GM19452 (cell line): Measurements from ENCODE around the gene INTS1.

Experiments used
- ATAC-seq: cut with Tn5 transposase; IDR thresholded peaks from one replicate; pipeline ENCODE4 v1.9.1; 2021; ENCODE audit not compliant: unreplicated experiment

INTS1 gene

DNA sequence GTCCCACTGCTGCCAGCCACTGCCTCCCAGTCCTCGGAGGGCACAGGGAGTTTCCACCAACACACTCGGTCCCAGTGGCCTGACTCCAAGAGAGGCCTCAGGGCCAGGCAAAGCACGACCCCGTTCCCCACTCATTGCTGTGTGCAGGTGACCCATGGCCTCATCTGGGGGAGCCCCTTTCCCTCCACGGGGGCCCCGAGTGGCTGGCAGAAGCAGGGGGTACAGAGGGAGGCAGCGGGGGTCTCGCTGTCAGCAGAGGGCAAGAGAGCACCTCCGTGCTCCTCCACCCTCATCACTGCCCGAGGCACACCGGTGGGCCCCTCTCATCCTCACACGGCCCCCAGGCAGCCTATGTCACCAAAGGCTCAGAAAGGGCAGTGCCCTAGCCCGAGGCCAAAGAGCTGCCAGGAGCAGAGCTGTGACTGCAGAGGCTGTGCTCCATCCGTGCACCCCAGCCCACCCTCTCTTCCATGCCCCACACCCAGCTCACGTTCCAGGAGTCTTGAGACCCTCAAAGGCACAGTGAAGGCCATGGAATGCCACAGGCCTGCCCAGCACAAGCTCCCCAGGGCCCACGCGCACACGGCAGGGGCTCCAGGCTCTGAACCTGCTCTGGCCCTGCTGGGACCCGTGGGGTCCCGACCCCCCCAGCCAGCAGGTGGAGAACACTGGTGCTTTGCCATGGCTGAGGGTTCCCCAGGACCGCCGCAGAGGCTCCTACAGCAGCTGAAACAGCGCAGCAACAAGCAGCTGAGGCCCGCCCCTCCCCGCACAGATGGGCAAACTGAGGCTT lies 70.9 kb downstream of the INTS1 start:
- ATAC-seq = no peak

DNA sequence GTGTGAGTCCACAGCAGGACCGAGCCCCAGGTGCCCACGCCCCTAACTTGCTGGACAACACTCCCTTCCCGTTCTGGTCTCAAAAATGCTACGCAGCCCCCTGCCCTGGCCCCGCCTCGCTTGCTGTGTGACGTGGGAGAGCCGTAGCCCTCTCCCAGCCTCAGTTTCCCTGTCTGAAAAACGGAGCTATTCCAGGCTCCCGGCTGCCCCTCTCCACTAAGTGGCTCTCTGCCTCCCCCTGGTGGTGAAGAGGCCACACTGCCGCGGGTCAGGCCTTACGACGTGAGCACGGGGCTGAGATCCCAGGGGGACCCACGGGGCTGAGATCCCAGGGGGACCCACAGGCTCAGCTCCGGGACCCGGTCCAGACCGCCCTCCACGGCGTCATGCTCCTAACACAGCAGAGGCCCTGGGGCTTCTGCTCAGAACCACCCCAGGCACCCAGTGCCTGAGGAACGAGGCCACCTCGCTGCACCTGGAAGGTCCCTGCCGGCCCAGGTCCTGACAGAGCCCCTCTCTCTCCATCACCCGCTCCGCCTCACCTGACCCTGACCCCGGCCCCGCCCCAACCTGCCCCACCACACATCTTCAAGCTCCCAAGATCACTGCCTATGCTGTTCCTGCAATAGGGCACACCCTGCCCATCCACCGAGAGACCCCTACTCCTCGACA lies 71.6 kb downstream of the INTS1 start:
- ATAC-seq = no peak

DNA sequence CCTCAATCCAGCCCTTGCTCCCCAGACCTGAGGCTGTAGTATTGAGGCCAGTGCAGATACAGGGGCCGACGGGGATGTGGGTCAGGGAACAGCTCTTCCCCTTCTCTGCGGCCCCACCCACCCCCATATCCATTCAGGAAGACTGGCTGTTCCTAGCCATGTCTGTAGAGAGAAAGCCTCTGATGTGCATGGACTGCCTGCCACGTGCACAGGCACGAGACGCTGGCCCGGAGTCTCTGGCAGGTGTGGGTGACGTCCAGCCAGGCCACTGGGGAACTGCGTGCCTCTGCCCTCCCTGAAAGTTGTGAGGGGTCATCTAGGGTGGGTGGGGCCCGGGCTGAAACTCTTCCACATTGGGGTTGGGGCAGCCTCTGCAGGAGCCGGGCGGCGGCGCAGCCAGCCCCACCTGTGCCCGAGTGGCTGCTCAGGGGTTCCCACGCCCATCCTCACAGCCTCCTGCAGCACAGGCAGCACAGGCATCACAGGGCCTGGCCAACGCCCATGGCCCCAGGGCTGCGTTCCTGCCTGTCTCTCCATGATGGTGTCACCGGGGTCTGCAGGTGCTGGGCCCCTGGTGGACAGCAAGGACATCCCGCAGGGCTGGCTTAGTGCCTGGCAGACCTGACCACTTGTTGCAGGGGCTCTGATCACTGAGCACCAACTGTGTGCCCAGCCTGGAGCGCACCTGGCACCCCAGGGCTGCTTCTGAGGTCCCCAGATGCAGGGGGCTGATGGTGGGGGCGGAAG lies 72.4 kb downstream of the INTS1 start:
- no peak for ATAC-seq

DNA sequence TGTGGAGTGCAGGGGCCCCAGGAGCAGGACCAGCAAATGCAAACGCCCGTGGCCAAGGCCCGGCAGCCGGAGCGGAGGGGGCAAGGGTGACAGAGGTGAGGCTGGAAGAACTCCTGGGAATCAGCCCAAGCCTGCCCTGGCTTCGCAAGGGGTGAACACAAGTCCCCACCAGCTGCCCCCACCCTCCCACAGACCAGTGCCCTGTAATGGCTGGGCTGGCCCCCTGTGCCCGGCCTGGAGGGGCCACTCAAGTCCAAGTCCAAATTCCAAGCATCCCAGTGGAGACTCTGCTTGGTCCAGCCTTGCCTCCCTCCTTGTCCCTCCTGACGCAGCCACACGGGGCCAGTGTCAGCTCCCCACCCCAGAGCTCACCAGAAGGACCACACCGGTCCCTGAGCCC lies 73.0 kb downstream of the INTS1 start:
- ATAC-seq = no peak

DNA sequence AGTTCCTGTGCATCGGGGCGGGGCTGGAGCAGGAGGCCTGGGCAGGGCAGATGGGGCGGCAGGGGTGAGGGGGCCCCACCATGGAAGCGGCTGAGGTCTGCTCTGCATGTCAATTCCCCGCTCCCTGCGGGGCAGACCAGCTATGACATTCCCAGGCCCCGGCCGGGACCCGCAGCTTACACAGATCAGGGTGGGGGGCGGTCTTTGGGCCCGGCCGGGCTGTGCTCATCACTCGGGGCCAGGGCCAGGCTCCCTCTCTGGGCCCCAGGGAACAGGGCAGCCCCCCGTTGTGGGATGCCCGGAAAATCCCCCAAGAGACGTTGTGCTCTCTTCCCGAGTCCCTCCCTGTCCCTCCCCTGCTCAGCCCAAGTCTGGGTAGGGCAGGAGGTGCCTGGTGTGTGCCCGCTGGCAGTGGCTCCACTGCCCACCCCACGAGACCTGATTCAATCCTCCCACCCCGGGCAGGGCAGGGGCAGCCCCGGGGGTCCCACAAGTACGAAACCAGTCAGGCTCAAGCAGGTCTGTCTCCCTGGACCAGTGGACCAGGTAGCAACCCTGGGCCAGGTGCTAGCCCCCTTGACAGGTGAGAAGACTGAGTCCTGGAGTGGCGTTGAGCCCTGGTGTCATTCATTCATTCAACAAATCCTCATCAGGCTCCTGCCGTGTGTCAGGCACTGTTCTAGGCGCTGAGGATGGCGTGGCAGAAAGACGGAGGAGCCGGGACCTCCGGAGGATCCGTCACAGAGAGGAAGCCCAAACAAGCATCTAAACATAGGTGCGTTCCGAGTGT lies 73.9 kb downstream of the INTS1 start:
- ATAC-seq = no peak

DNA sequence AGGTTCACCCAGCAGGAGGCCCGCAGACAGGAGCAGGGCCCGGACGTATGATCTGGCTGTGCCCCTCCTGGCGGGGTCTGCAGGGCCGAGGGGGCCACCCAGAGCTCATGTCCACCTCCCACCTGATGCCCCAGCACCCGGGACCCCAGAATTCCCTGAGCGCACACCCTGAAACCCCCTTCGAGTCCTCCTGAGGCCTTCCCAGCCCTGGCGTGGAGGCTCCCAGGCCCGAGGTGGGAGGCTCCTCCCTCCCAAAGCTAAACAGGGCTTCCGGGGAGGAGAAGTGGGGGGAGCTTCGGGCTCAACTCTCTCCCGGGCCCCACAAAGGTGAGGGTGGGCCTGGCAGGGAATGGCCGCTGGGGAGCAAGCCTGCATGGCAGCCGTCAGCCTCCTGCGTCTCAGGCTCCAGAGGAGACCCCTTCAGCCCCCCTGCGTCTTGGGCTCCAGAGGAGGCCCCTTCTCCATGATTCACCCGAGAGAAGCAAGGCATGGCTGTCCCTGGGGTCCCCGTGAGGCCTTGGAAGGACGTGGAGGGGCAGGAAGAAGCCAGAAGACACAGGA lies 75.2 kb downstream of the INTS1 start:
- ATAC-seq = no peak

DNA sequence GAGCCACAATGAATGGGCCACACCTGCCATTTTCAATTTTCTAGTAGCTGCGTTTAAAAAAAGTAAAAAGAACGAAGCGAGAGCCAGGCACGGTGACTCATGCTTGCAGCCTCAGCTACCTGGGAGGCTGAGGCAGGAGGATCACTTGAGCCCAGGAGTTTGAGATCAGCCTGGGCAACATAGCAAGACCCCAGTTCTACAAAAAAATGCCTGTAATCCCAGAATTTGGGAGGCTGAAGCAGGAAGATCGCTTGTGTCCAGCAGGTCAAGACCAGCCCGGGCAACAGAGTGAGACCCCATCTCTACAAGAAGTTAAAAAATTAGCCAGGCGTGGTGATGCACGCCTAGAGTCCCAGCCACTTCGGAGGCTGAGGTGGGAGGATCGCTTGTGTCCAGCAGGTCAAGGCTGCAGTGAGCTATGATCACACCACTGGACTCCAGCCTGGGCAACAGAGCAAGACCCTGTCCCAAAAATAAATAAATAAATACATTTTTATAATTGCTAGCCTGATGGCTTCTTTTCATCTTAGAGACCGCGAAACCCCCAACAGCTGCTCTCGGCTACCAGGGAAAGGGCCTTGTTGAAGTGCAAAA lies 77.0 kb downstream of the INTS1 start:
- no peak for ATAC-seq

DNA sequence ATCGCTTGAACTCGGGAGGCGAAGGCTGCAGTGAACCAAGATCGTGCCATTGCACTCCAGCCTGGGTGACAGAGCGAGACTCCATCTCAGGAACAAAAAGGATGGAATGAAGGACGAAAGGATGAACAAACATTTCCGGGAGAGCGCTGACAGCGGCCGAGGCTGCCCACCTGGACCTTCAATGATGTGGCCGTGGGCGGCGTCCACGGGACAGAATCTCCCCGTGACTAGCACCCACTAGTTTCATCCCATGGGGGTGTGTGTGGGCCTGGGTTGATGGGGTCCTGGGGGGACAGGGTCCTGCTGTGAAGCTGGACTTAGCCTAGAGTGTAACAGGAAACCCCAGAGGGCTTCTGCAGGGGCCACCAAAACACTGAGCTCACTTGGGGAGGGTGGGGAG lies 77.7 kb downstream of the INTS1 start:
- no peak for ATAC-seq

DNA sequence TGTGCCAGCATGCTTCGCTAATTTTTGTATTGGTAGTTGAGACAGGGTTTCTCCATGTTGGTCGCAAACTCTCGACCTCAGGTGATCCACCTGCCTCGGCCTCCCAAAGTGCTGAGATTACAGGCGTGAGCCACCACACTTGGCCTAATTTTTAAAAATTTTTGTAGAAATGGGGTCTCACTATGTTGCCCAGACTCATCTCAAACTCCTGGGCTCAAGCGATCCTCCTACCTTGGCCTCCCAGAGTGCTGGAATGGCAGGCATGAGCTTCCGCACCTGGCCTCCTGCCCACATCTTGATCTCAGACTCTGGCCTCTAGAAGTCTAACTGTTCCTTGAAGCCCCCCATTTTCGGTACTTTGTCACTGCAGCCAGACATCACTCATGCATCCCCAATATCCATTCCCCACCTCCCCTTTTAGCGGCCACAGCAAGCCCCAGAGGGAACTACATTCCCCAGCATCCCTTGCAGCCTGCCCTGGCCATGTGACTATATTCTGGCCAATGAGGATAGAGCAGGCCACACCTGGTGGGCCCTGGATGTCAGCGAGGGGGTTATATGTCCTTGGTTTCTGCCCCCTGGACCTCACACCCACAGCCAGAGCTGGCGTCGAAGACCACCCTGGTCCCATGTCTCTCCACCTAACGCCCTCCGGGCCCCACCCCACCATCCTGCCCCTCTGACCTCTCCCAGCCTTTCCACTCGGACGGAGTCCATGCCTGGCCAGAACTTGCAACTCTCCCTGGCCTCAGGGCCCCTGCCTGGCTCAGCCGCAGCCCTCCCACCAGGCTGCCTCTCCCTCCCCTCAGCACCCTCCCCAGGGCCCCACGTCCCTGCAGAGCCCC lies 78.7 kb downstream of the INTS1 start:
- ATAC-seq = no peak

DNA sequence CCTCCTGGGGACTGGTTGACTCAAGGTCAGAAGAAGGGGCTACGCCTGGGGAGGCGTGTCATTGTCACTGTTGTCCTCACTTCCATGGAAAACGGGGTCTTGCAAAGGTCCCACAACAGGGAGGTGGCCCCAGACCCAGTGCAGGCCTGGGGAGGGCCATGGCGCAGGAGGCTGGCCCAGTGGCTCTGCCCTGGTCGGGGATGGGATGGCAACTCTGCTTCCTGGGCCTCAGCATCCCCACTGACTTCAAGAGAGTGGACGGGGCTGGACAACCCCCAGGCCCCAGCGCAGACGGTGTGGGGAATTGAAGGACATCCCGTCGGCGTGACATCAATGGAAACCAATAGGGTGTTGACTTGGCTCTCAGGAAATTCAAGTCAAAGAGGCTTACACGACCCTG lies 80.1 kb downstream of the INTS1 start:
- ATAC-seq = no peak

DNA sequence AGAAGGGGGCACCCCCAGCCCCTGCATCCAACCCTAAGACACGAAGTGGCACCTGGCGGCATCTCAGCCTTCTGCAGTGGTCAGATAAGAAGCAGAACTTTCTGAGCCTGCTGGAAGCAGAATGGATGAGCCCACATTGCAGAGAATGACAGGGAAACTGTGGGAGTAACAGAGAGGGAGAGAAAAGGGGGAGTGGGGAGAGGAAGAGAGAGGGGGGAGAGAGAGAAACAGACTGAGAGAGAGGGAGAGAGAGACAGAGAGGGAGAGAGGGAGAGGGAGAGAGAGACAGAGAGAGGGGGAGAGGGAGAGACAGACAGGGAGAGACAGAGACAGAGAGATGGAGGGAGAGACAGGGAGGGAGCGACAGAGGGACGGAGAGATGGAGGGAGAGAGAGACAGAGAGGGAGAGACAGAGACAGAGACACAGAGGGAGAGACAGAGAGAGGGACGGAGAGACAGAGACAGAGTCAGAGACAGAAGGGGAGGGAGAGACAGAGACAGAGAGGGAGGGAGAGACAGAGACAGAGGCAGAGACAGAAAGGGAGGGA lies 80.9 kb downstream of the INTS1 start:
- ATAC-seq = no peak

DNA sequence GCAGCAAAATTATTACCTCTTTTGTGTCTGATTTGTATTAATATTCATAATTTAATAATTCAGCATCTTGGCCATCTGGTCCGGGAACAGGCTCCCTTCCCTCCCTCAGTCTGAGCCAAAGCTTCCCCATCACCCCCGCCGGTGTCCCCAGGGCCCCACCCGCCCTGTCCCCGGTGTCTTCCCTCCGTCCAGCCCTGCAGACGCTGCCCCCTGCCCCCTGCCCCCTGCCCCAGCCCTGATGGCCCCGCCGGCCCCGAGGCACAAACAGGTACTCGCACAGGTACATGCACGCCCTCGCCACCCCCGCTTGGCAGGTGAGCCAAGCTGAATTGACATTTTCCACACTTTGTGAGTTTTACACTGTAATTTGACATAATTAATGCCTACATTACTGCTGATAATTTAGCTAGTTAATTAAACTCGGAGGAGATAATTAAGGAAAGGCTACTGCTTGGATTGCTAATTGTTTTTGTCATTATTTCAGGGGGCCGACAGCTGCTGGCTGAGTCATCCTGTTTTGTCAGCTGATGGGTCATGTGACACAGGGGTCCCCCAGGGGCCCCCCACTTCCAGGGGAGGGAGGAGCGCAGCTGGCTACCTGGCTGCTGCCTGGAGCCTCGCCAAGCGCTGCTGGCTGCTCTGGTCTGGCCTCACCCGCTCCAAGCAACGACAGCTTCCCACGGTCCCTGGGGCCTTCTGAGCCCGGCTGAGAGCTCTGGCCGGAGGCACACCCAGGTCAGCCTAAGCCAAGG lies 81.5 kb downstream of the INTS1 start:
- no peak for ATAC-seq

DNA sequence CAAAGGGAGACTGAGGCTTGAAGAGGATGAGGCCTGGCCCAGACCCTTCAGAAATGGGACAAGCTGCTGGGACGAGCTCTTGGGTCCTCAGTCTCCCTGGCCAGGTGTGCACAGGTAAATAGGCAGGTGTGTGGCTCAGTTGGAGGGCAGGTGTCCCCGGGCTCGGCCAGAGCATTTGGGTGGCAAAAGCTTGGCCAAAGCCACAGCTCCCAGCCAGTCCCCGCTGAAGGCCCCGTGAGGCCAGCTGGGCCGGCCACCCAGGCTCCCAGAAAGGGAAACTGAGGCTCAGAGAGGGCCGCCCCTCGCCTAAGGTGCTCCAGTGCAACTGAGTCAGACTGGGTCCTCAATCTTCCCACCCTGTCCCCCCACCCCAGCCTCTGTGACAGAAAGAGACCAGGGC lies 82.2 kb downstream of the INTS1 start:
- no peak for ATAC-seq

DNA sequence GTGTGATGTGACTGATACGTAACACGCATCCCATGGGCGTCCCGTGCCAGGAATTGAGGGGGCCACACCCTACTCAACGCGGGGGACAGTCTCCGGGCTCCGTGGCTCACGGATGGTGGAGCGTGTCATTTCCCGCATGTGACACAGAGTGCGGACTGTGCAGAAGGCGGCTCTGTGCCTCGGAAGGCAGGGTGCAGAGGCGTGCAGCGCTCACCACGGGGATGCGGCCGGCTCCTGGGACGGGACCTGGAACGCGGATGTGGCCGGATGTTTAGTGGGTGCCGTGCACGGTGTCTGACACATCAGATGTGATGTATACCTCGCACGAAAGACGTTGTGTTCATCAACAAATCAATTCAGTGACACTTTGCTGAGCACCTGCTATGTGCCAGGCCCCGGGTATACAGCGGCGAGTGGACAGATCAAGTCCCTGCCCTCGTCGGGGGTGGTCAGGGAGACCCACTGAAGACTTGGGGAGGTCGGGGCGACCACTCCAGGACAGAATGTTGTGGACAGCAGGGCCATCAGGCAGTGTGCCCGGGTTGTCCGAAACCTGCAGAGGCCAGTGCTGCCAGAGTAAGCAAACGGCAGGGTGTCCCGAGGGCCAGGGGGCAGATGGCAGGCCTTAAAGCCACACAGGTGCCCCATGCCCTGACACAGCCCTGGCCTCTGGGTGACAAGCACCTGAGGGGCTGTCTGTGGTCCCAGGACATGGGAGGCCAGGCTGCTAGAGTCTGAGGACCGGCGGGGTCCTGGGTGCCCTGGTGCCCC lies 83.0 kb downstream of the INTS1 start:
- no peak for ATAC-seq
